Coronary artery (tissue), 2 donors: ENCODE results near the gene ZSWIM1.

ENCODE experiments used
- DNase-seq: peaks from one replicate; pipeline ENCODE4 v3.0.0-alpha.2; 2017; ENCODE audit warnings: low spot score
- H3K27ac ChIP-seq, 2 donors: fragments of 200-600 bp; sonication (generic); one replicate each; pipeline ENCODE4 v1.5.1; 2016 to 2019
- H3K4me3 ChIP-seq: fragments of 200-600 bp; sonication (generic); 2 replicates; pipeline ENCODE4 v1.5.1; 2016; ENCODE audit warnings: mild to moderate bottlenecking, moderate library complexity
- TF ChIP-seq, protein P1 (sequence below): fragments of 200-600 bp; sonication (generic); IDR thresholded peaks from one replicate; pipeline ENCODE4 v1.5.1; 2019; ENCODE audit warnings: antibody characterized with exemption

The ZSWIM1 gene

GRCh38 chr20:45848421-45848820, 32.6 kb upstream of the ZSWIM1 start:
- TF ChIP-seq, protein P1, sequence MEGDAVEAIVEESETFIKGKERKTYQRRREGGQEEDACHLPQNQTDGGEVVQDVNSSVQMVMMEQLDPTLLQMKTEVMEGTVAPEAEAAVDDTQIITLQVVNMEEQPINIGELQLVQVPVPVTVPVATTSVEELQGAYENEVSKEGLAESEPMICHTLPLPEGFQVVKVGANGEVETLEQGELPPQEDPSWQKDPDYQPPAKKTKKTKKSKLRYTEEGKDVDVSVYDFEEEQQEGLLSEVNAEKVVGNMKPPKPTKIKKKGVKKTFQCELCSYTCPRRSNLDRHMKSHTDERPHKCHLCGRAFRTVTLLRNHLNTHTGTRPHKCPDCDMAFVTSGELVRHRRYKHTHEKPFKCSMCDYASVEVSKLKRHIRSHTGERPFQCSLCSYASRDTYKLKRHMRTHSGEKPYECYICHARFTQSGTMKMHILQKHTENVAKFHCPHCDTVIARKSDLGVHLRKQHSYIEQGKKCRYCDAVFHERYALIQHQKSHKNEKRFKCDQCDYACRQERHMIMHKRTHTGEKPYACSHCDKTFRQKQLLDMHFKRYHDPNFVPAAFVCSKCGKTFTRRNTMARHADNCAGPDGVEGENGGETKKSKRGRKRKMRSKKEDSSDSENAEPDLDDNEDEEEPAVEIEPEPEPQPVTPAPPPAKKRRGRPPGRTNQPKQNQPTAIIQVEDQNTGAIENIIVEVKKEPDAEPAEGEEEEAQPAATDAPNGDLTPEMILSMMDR: no peak
- no peak overlapping the region for H3K27ac ChIP-seq
- no peak overlapping the region for H3K4me3 ChIP-seq
- DNase-seq: no peak

- no peak for DNase-seq
These were observed 32.0 kb upstream of the ZSWIM1 start for GRCh38 chr20:45848969-45849582.

DNA sequence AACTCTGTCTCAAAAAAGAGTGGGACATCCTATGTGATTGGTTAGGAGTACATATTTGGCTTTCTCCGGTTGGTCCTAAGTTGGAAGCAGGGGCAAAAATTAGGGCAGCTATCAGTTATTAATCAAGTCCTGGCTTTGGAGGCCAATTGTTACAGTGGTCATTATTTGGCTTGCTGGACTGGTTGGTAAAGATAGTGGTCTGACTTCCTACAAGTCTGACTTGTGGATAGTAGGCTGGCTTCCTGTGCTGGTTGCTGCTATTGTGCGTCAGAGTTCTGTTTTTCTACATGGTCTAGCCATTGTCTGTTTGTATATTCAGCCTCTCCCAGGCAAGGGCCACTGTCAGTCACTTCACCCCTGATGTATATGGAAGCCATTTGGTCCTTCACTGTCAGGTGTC, 30.8 kb upstream of the ZSWIM1 start:
- Histone ChIP-seq H3K27ac (no peak overlapping the region), H3K4me3 (no peak overlapping the region)
- no peak for DNase-seq
- TF ChIP-seq, protein P1: no peak

More at GRCh38 chr20:45848969-45849582, 32.0 kb upstream of the ZSWIM1 start:
- Histone ChIP-seq H3K4me3 (no peak overlapping the region), H3K27ac (no peak overlapping the region)
- TF ChIP-seq, protein P1: no peak

GRCh38 chr20:45850926-45851325, 30.1 kb upstream of the ZSWIM1 start:
- TF ChIP-seq, protein P1: no peak
- Histone ChIP-seq H3K4me3 (no peak overlapping the region), H3K27ac (no peak overlapping the region)
- no peak for DNase-seq

DNA sequence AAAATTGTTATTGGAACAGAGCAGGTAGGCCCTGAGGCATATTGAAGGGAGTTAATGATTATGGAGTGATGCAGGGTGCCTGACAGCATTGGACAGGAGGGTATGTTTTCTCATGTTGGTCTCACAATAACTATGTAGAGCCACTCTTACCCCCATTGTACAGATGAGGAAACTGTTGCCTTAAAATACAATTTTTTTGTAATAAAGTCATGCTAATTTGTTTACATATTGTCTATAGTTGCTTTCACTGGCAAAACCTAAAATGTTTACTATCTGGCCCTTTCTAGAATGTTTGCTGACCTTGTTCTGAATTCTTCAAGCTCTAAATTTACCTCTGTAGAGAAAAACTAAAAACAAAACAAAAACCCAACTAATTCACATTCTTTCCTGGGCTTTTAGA, 29.5 kb upstream of the ZSWIM1 start:
- no peak overlapping the region for H3K4me3 ChIP-seq
- no peak for DNase-seq
- H3K27ac ChIP-seq: no peak overlapping the region
- TF ChIP-seq, protein P1: no peak

DNA sequence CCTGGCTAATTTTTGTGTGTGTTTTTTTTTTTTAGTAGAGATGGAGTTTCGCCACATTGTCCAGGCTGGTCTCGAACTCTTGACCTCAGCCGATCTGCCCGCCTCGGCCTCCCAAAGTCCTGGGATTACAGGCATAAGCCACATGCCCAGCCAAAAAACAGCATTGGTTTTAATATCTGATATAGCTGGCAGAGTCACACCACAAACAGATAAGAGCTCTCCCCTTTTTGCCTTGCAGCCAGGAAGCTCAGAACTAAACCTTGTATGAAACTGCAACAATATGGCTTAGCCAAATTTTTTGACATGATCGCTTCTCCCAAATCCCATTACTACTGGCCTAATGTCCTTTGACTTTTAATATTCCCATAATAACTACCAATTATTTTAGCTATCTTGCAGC, 28.7 kb upstream of the ZSWIM1 start:
- TF ChIP-seq, protein P1: no peak
- Histone ChIP-seq H3K4me3 (no peak overlapping the region), H3K27ac (no peak overlapping the region)
- no peak for DNase-seq

DNA sequence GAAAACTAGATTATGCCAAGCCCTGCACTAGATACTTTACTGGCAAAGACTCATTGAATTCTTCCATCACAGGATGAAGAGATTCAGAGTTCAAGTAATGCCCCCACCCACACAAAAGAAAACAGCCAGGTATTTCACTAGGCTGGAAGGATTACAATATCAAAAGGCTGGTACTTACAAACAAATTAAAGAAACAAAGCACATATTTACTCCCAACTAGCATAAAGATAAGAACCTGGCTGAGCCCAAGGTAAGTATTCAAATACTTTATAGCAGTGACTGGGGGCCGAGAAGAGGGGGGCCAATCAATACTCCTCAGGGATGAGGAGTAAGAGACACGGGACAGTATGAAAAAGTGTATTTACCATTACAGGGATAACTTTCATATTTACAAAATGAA, 27.5 kb upstream of the ZSWIM1 start:
- no peak overlapping the region for H3K27ac ChIP-seq
- TF ChIP-seq, protein P1: no peak
- no peak for DNase-seq
- H3K4me3 ChIP-seq: no peak overlapping the region
